BLaER1 (cell line): Measurements from ENCODE around the gene CLPSL1.

Experiments
- H3K27ac ChIP-seq: shearing (Covaris generic); formaldehyde crosslinking; 2 replicates; pipeline ENCODE4 v1.8.1; 2022
- H3K27me3 ChIP-seq: shearing (Covaris generic); formaldehyde crosslinking; 2 replicates; pipeline ENCODE4 v1.8.1; 2022
- H3K36me3 ChIP-seq: shearing (Covaris generic); formaldehyde crosslinking; 2 replicates; pipeline ENCODE4 v1.8.1; 2022
- H3K4me1 ChIP-seq: shearing (Covaris generic); formaldehyde crosslinking; 2 replicates; pipeline ENCODE4 v1.8.1; 2022
- H3K4me2 ChIP-seq: shearing (Covaris generic); formaldehyde crosslinking; 2 replicates; pipeline ENCODE4 v1.8.1; 2022
- H3K4me3 ChIP-seq: shearing (Covaris generic); formaldehyde crosslinking; 2 replicates; pipeline ENCODE4 v1.8.1; 2022
- H3K9ac ChIP-seq: shearing (Covaris generic); formaldehyde crosslinking; 2 replicates; pipeline ENCODE4 v1.8.1; 2022
- H3K9me3 ChIP-seq: shearing (Covaris generic); formaldehyde crosslinking; 2 replicates; pipeline ENCODE4 v1.8.1; 2022
- H4K20me1 ChIP-seq: shearing (Covaris generic); formaldehyde crosslinking; 2 replicates; pipeline ENCODE4 v1.8.1; 2022
- Cebpa-rat ChIP-seq: shearing (Covaris generic); IDR thresholded peaks from 2 replicates; pipeline ENCODE4 v1.8.1; 2022

The CLPSL1 gene

GRCh38 chr6:35739645-35740524 lies 40.9 kb upstream of the CLPSL1 start:
- no peaks in the 10 kb centered on the region for H3K36me3 ChIP-seq
- H3K4me2 ChIP-seq, result no peak overlapping the region
- H3K27ac ChIP-seq, result no peak overlapping the region
- H3K4me1 ChIP-seq, result peaks cover 26% of the 10 kb centered on the region
- H3K9ac ChIP-seq, result no peak overlapping the region
- no peaks in the 10 kb centered on the region for H3K27me3 ChIP-seq
- H3K4me3 ChIP-seq, result no peak overlapping the region
- H3K9me3 ChIP-seq, result no peaks in the 10 kb centered on the region
- TF ChIP-seq Cebpa-rat, result no peak
- no peaks in the 10 kb centered on the region for H4K20me1 ChIP-seq

GRCh38 chr6:35742842-35743241 lies 38.0 kb upstream of the CLPSL1 start:
- H3K27me3 ChIP-seq, result no peaks in the 10 kb centered on the region
- no peak for TF ChIP-seq Cebpa-rat
- H3K36me3 ChIP-seq, result no peaks in the 10 kb centered on the region
- H3K4me2 ChIP-seq, result no peak overlapping the region
- no peak overlapping the region for H3K4me3 ChIP-seq
- no peaks in the 10 kb centered on the region for H4K20me1 ChIP-seq
- H3K27ac ChIP-seq, result no peak overlapping the region
- H3K4me1 ChIP-seq, result no peaks in the 10 kb centered on the region
- no peak overlapping the region for H3K9ac ChIP-seq
- peaks cover 8% of the 10 kb centered on the region; the same call in 1 of the 2 replicates for H3K9me3 ChIP-seq

DNA sequence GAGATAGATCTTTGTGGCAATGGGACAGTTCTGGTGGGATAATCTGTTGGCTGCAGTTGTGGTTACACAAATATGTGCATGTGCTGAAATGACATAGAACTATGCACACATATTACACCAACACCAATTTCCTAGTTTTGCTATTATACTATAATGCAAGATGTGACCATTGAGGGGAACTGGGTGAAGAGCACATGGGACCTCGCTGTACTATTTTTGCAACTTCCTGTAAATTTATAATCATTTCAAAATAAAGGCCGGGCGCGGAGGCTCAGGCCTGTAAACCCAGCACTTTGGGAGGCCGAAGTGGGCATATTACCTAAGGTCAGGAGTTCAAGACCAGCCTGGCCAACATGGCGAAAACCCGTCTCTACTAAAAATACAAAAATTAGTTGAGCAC lies 35.3 kb upstream of the CLPSL1 start:
- Histone ChIP-seq H3K4me3 (no peak overlapping the region), H3K36me3 (no peaks in the 10 kb centered on the region), H3K9me3 (peaks cover 15% of the 10 kb centered on the region), H3K27me3 (no peaks in the 10 kb centered on the region), H4K20me1 (no peaks in the 10 kb centered on the region), H3K9ac (no peak overlapping the region), H3K4me1 (no peaks in the 10 kb centered on the region), H3K27ac (no peak overlapping the region), H3K4me2 (no peak overlapping the region)
- TF ChIP-seq Cebpa-rat, result no peak

DNA sequence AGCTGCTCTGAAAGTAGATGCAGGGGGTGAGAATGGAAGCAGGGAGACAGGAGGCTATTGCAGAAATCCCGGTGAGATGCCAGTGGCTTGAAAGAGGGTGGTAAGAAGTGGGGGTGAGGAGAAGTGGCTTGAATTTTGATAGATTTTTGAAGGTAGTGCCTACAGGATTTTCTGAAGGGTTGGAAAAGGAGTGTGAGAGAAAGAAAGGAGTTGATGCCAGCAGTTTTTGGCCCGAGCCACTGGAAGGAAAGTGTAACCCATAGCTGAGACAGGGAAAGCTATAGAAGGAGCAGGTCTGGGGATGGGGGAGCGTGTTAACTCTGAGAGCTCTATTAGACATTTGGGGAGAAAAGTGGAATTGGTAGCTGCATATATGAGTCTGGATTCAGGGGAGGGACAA lies 34.3 kb upstream of the CLPSL1 start:
- Histone ChIP-seq H3K27ac (no peak overlapping the region), H3K4me1 (no peaks in the 10 kb centered on the region), H3K9ac (no peak overlapping the region), H3K4me2 (no peak overlapping the region), H3K4me3 (no peak overlapping the region), H3K9me3 (peaks cover 15% of the 10 kb centered on the region), H3K36me3 (no peaks in the 10 kb centered on the region), H3K27me3 (no peaks in the 10 kb centered on the region), H4K20me1 (no peaks in the 10 kb centered on the region)
- no peak for TF ChIP-seq Cebpa-rat

GRCh38 chr6:35747877-35748276 lies 32.9 kb upstream of the CLPSL1 start:
- Histone ChIP-seq H3K9me3 (peaks cover 15% of the 10 kb centered on the region), H3K9ac (no peak overlapping the region), H3K4me2 (no peak overlapping the region), H3K4me3 (no peak overlapping the region), H3K4me1 (no peaks in the 10 kb centered on the region), H3K27ac (no peak overlapping the region), H4K20me1 (no peaks in the 10 kb centered on the region), H3K27me3 (no peaks in the 10 kb centered on the region), H3K36me3 (no peaks in the 10 kb centered on the region)
- no peak for TF ChIP-seq Cebpa-rat

DNA sequence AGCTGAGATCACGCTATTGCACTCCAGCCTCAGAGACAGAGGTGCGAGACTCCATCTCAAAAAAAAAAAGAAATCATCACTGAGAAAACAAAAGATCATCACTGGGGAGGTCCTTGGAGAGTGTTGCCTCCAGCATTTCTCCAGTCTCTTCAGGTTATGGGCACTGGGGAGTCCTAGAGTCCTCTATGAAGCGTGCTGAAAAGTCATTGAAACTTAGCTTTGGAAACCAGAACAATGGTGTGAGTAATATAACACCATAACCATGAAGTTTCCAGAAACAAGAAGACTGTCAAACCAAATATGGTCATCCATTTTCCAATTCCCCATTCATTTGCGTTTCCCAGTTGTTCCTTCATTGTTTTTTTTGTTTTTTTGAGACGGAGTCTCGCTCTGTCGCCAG lies 30.3 kb upstream of the CLPSL1 start:
- Histone ChIP-seq H3K27me3 (no peaks in the 10 kb centered on the region), H3K9me3 (peaks cover 15% of the 10 kb centered on the region), H3K27ac (no peak overlapping the region), H3K9ac (no peak overlapping the region), H4K20me1 (no peaks in the 10 kb centered on the region), H3K4me2 (no peak overlapping the region), H3K4me1 (peaks cover 13% of the 10 kb centered on the region), H3K4me3 (no peak overlapping the region), H3K36me3 (no peaks in the 10 kb centered on the region)
- no peak for TF ChIP-seq Cebpa-rat

- Histone ChIP-seq H3K4me2 (no peak overlapping the region), H3K36me3 (no peaks in the 10 kb centered on the region), H3K4me3 (no peak overlapping the region), H3K27ac (no peak overlapping the region), H3K9me3 (peaks cover 15% of the 10 kb centered on the region), H3K4me1 (peaks cover 14% of the 10 kb centered on the region), H3K9ac (no peak overlapping the region), H3K27me3 (no peaks in the 10 kb centered on the region), H4K20me1 (no peaks in the 10 kb centered on the region)
- TF ChIP-seq Cebpa-rat, result no peak
These were observed 29.2 kb upstream of the CLPSL1 start for GRCh38 chr6:35751594-35751993.

DNA sequence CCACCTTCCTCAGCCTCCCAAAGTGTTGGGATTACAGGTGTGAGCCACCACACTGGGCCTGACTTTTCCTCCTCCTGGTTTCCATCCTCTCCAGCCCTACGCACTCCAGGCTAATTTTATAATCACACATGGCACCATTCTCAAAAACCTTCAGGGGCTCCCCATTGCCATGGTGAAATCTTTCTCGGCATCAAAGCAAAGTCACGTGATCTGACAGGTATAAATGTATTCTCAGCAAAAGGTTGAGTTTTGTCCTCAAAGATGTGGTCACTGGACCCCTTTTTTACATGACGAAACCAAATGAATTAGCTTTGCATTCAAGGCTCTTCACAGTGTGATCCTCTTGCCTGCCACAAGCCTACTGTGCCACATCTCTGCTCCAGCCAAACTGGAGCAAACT lies 28.5 kb upstream of the CLPSL1 start:
- Histone ChIP-seq H3K9ac (no peak overlapping the region), H3K4me3 (no peak overlapping the region)
- TF ChIP-seq Cebpa-rat, result no peak

DNA sequence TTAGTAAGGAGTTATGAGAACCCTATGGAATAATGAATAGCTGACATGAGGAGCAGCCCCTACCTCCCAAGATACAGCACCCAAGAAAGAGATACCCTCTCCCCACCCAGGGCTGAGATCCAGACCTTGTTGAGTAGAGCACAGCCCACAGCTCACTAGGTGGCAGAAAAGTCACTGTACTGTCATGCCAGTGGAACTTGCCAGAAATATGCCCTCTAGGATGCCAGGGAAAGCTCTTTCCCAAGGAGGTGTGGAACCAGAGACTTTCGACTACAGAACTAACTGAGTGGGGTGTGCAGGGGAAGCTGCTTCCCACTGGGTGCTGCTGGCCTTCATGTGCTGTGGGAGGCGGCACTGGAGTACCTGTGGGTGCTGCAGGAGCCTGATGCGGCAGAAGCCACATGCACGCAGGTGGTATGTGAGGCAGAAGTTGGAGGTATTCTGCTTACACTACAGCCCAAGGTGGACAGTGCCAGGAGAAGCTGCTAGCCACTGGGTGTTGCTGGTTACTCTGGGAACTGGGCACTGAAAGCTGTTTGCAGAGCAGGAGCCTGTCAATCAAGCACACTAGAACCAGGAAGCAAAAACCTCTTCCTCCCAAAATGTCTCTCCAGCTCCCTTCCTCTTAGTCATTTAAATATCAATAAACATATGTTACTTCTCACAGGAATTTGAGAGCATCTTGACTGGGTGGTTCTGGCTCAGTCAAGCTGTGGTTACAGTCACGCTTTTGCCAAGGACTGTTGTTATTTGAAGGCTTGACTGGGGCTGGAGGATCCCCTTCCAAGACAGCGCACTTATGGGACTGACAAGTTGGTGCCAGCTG lies 26.2 kb upstream of the CLPSL1 start:
- Histone ChIP-seq H3K27ac (no peak overlapping the region; the same call in 1 of the 2 replicates), H3K36me3 (no peaks in the 10 kb centered on the region), H3K9me3 (no peaks in the 10 kb centered on the region), H4K20me1 (no peaks in the 10 kb centered on the region), H3K4me2 (peak overlapping the region; percentile 8; the same call in 1 of the 2 replicates), H3K4me1 (peaks cover 45% of the 10 kb centered on the region), H3K4me3 (no peak overlapping the region), H3K9ac (no peak overlapping the region), H3K27me3 (no peaks in the 10 kb centered on the region)
- TF ChIP-seq Cebpa-rat, result no peak

More for the DNA sequence above, 28.5 kb upstream of the CLPSL1 start:
- Histone ChIP-seq H3K9me3 (peaks cover 13% of the 10 kb centered on the region), H3K27me3 (no peaks in the 10 kb centered on the region), H3K27ac (no peak overlapping the region), H3K4me1 (peaks cover 21% of the 10 kb centered on the region), H3K36me3 (no peaks in the 10 kb centered on the region), H4K20me1 (no peaks in the 10 kb centered on the region), H3K4me2 (no peak overlapping the region)
